Activated naive CD4-positive, alpha-beta T cell treated with anti-CD3 and anti-CD28 coated beads for 36 hours (primary cell): ENCODE results near the gene KRTAP12-2. TPM values are rescaled to one million over a fixed set of nuclear protein-coding genes. Genes with fewer than 3 reads are reported as not detected.

Source experiments
- CTCF ChIA-PET: fragments of 350-600 bp; sonication (Branson Sonifier 250); formaldehyde crosslinking; loops from one replicate; lab custom pipeline; 2021; ENCODE audit warnings: antibody characterized with exemption; lab: Charles Lee
- DNase-seq: peaks from one replicate; pipeline ENCODE4 v3.0.0-alpha.2; 2020
- H3K27ac Mint-ChIP-seq: one replicate; pipeline ENCODE4 v1.8.0; 2021; ENCODE audit warnings: mild to moderate bottlenecking, mixed read lengths
- H3K27me3 Mint-ChIP-seq: one replicate; pipeline ENCODE4 v1.8.0; 2021; ENCODE audit warnings: low read depth, mixed read lengths
- H3K36me3 Mint-ChIP-seq: one replicate; pipeline ENCODE4 v1.8.0; 2021; ENCODE audit warnings: low read depth, mixed read lengths
- H3K4me1 Mint-ChIP-seq: one replicate; pipeline ENCODE4 v1.8.0; 2021; ENCODE audit warnings: low read depth, mixed read lengths
- H3K4me3 Mint-ChIP-seq: one replicate; pipeline ENCODE4 v1.8.0; 2021; ENCODE audit warnings: mild to moderate bottlenecking, moderate library complexity, mixed read lengths
- H3K9me3 Mint-ChIP-seq: one replicate; pipeline ENCODE4 v1.8.0; 2021; ENCODE audit warnings: mixed read lengths
- intact Hi-C: fragments of 100-400 bp; cut with micrococcal nuclease; formaldehyde crosslinking; loops from one replicate; pipeline ENCODE4 v1.15.1; 2023
- total RNA-seq, 2 experiments: library from RNA; stranded (reverse); gene quantifications; one replicate each; pipeline ENCODE4 v1.2.3, GENCODE V29; 2021

The KRTAP12-2 gene
- total RNA-seq, 2 experiments from 2014 or later = not detected

DNA sequence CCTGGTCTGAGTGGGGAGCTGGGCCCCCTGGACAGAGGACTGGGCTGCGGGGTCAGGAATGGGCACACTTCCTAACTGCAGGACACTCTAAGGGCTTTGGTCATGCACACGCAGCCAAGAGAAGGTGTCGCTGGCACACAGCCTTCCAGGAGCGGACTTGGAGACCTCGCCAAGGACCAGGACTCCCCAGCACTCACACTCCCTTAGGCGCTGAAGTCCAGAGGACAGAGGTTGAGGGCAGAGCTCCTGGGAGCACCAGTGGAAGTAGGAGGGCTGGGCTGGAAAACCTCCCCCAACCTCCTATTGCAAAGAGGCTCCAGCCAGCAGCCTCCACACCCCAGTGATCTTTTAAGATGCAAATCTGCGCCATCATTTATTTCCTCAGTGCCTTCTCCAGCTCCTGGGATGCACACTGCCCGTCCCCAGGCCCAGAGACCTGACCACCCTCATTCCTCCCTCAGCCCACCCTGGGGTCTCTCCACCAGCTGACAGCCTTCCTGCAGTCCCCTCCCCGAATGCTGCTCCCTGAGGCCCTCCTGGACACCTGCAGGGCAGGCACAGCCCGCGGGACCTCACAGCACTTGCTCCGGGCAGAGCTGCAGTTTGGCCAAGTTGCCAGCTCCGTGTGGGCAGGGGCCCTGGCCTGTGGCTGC is 41.6 kb upstream of the KRTAP12-2 start:
- DNase-seq = no peak
- H3K27ac Mint-ChIP-seq = no peak overlapping the region
- intact Hi-C loops = no loop called here

DNA sequence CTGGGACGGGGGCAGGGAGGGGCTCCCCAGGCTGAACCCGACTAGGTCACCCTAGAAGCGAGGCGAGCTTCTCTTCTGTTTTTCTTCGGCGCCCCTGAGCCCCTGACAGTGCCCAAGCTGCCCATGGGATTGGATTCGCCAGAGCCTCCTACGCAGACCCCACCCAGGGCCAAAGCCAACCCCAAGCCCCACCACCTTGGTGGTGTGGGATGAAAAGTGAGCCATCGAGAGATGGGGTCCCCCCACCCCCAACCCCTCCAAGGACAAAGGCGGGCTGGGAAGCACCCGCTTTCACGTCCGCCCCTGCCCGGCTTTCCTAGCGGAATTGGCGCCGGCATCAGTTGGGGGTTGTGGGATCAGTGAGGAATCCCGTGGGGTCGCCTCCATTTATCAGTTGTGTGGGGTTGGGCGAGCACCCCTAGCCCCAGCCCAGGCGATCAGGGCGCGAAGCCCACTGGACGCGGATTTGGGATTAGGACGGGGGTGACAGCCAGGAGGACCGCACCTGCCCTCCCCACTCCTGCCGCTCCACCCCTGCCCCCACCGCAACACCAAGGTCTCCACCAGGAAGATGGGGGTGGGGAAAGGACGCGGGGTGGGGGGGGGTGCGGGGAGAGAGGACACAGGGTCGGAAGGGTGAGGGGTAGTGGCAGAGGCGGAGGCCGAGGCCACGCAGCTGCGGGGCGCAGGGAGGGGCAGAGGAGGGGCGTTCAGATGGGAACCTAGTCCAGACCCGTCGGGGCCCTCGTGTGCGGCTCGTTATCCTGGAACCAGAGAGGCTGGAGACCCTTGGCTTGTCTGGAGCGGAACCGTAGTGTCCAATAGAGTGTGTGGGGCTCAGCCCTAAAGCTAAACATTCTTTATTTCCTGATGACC is 40.2 kb upstream of the KRTAP12-2 start:
- CTCF ChIA-PET = no interaction called here

More for the DNA sequence above, 41.6 kb upstream of the KRTAP12-2 start:
- H3K27me3 Mint-ChIP-seq = peaks cover 82% of the 10 kb centered on the region
- H3K9me3 Mint-ChIP-seq = peaks cover 8% of the 10 kb centered on the region
- H3K4me1 Mint-ChIP-seq = peaks cover 37% of the 10 kb centered on the region
- H3K36me3 Mint-ChIP-seq = peaks cover 8% of the 10 kb centered on the region
- CTCF ChIA-PET = no interaction called here
- no peak overlapping the region for H3K4me3 Mint-ChIP-seq

DNA sequence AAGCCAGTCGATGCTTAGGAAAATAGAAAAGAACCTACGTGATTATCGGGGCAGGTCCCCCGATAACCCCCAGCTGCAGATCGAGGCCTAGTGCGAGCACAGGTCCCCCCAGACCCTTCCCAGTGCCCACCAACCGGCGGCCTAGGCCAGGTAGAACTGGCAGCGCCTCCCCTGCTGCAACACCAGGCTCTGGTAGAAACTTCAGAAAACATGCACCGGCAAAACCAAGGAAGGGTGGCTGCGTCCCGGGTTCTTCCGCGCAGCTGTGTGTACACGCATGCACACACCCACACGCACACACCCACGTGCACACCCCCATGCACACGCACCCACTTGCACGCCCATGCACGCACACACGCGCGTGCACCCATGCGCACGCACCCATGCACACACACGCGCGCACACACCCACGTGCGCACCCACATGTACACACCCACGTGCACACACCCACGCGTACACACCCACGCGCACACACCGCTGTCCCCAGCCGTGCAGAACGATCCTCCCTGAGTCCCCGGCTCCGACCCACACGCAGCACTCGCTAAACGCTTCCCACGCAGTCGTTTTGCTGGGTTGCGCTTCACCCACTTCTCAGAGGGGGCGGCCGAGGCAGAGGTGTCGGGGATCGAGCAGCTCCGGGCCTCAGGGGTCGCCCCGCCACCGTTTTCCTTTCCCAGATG is 39.4 kb upstream of the KRTAP12-2 start:
- intact Hi-C loops = no loop called here
- peaks cover 35% of the 10 kb centered on the region for H3K4me1 Mint-ChIP-seq
- no peak overlapping the region for H3K4me3 Mint-ChIP-seq
- no peak for DNase-seq
- peaks cover 8% of the 10 kb centered on the region for H3K9me3 Mint-ChIP-seq
- CTCF ChIA-PET = no interaction called here
- H3K27me3 Mint-ChIP-seq = peaks cover 81% of the 10 kb centered on the region
- no peak overlapping the region for H3K27ac Mint-ChIP-seq
- peaks cover 8% of the 10 kb centered on the region for H3K36me3 Mint-ChIP-seq

More for the DNA sequence above, 40.2 kb upstream of the KRTAP12-2 start:
- no peak overlapping the region for H3K27ac Mint-ChIP-seq
- peaks cover 8% of the 10 kb centered on the region for H3K36me3 Mint-ChIP-seq
- H3K4me3 Mint-ChIP-seq = no peak overlapping the region
- no peak for DNase-seq
- peaks cover 8% of the 10 kb centered on the region for H3K9me3 Mint-ChIP-seq
- intact Hi-C loops = no loop called here
- peaks cover 37% of the 10 kb centered on the region for H3K4me1 Mint-ChIP-seq
- peaks cover 81% of the 10 kb centered on the region for H3K27me3 Mint-ChIP-seq

DNA sequence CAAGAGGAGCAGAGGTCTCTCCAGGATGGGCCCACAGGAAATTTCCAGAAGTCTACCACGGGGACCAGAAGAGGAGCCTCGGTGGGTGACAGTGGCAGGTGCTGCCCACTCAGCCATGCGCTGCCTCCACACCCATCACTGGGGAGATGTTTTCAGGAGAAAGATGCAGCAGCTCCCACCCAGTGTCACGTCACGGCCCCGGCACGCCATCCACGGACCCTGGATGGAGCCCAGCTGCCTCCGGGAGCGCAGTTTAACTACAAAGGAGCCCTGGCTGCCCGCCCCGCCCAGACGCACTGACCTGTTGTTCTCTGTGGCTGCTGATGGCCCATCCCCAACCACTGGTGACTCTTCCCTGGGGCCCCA is 37.9 kb upstream of the KRTAP12-2 start:
- DNase-seq = no peak
- CTCF ChIA-PET = interaction anchor here (0.6 kb wide), 1 partner anchor 256 kb away, joined by 3 read pairs; no protein-coding TSS in a partner anchor
- H3K4me1 Mint-ChIP-seq = peaks cover 22% of the 10 kb centered on the region
- intact Hi-C loops = no loop called here
- no peak overlapping the region for H3K4me3 Mint-ChIP-seq
- H3K9me3 Mint-ChIP-seq = peaks cover 8% of the 10 kb centered on the region
- H3K27me3 Mint-ChIP-seq = peaks cover 74% of the 10 kb centered on the region
- H3K27ac Mint-ChIP-seq = no peak overlapping the region
- H3K36me3 Mint-ChIP-seq = peaks cover 8% of the 10 kb centered on the region

DNA sequence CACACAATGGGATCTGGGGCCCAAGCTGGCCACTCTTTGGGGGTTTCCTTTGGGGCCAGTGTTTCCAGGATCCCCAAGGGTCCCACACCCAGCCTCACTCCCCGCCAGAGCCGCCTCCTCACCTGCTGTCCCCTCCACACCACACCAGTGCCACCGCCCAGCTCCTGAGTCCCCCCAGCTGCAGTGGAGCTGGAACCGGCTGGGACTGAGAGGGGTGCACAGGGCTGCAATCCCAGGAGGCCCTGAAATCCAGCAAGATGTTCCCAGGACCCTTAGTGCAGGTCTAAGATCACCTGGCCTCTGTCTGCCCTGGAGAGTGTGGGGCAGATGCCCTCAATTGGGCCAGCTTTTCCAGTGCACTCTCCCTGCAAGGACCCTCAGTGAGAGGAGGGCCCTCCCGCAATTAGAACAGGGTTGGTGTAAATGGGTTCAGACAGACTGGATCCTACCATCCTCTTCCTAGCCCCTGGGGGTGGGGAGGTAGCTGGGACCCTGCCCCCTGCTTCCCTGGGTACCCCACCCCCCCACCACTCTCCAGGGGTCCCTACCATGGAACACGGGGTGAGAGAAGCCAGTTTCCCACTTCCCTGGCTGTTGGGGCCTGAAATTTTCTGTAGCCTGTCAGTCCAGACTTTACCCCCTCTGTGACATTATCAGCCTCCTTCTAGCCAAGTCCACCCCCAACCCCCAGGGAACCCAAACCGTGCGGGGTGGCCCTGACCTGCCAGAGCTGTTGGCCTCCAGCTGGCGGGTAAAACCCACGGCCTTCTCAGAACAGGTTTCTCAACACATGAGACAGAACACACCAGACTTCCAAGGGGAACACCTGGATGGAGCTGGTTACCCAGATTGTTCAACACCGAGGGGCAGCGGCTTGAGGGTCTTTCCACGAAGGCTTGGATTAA is 37.3 kb upstream of the KRTAP12-2 start:
- Mint-ChIP-seq H3K36me3 (peaks cover 8% of the 10 kb centered on the region), H3K9me3 (peaks cover 8% of the 10 kb centered on the region), H3K27ac (no peak overlapping the region), H3K4me1 (peaks cover 15% of the 10 kb centered on the region), H3K4me3 (no peak overlapping the region), H3K27me3 (peaks cover 71% of the 10 kb centered on the region)
- intact Hi-C loops = no loop called here
- DNase-seq = no peak
- CTCF ChIA-PET = interaction anchor here (0.9 kb wide), 1 partner anchor 23 kb away, joined by 3 read pairs; no protein-coding TSS in a partner anchor

DNA sequence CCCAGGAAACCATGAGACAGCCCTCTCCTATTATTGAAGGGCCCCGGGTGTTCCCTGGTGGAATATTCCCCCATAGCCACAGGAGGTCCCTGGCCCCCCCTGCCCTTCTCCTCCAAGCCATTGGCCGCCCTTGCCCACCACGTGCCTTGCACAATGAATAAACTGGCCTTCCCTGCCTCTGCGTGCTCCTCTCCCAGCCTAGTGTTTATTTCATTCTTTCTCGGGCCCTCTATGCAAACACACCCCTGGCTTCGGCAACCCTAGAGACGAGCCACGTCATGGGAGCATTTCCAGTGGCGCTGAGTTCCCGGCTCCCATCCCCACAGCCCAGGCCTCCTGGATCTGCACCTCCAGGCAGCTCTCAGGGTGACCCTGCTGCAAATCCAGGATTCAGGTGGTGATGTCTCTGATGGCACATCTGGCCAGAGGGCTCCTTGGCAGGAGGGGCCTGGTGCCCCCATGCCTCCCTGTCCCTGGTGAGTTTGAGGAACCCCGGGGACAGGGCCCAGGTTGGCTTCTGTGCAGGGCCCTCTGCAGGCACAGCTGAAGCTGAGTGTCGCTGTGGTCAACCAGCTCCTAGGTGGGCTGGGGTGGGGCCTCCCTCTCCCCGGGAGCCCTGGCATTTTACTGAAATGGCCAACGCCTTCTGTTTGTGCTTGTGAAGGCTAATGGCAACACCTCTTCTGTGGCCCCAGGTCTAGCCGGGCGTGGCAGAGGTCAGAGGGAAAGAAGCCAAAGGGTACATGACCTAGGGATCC is 36.4 kb upstream of the KRTAP12-2 start:
- H3K4me3 Mint-ChIP-seq = no peak overlapping the region
- H3K36me3 Mint-ChIP-seq = peaks cover 8% of the 10 kb centered on the region
- H3K9me3 Mint-ChIP-seq = peaks cover 8% of the 10 kb centered on the region
- DNase-seq = no peak
- intact Hi-C loops = no loop called here
- H3K4me1 Mint-ChIP-seq = peaks cover 9% of the 10 kb centered on the region
- CTCF ChIA-PET = interaction anchor here (0.9 kb wide), 1 partner anchor 23 kb away, joined by 3 read pairs; no protein-coding TSS in a partner anchor
- peaks cover 71% of the 10 kb centered on the region for H3K27me3 Mint-ChIP-seq
- H3K27ac Mint-ChIP-seq = no peak overlapping the region

DNA sequence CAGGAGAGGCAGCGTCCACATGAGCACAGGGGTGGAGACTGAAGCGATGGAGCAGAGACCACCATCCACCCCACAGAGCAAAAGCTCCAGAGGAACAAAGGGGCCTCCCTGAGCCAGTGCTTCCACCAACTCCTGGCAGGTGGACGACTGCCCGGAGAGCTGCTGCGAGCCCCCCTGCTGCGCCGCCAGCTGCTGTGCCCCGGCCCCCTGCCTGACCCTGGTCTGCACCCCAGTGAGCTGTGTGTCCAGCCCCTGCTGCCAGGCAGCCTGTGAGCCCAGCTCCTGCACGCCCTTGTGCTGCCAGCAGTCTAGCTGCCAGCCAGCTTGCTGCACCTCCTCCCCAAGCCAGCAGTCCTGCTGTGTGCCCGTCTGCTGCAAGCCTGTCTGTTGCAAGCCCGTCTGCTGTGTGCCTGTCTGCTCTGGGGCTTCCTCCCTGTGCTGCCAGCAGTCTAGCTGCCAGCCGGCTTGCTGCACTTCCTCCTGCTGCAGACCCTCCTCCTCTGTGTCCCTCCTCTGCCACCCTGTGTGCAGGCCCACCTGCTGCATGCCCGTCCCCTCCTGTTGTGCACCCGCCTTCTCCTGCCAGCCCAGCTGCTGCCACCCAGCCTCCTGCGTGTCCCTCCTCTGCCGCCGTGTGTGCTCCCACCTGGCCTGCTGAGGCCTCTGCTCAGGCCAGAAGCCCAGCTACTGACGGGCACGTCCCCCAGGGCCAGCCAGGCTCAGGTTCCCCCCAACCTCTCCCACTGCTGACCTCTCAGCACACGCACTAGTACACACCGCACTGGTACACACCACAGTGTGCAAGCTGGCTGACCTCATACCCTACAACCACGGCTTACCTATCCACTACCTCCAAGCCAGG is 35.6 kb upstream of the KRTAP12-2 start:
- Mint-ChIP-seq H3K36me3 (peaks cover 8% of the 10 kb centered on the region), H3K9me3 (peaks cover 8% of the 10 kb centered on the region), H3K4me3 (no peak overlapping the region), H3K27ac (no peak overlapping the region), H3K27me3 (peaks cover 71% of the 10 kb centered on the region), H3K4me1 (peaks cover 6% of the 10 kb centered on the region)
- DNase-seq = no peak
- CTCF ChIA-PET = no interaction called here
- intact Hi-C loops = no loop called here

DNA sequence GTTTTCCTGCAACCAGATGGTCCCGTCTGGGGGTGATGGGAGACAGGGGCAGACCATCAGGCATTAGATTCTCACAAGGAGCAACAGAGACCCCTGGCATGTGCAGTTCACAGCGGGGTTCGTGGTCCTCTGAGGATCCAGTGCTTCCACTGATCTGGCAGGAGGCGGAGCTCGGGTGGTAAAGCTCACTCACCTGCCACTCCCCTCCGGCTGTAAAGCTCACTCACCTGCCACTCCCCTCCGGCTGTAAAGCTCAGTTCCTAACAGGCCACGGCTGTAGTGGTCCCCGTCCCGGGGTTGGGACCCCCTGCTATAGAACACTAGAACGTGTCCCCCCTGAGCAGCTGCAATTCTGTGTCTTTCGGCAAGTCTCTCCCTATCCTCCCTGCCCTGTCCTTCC is 34.8 kb upstream of the KRTAP12-2 start:
- peaks cover 69% of the 10 kb centered on the region for H3K27me3 Mint-ChIP-seq

DNA sequence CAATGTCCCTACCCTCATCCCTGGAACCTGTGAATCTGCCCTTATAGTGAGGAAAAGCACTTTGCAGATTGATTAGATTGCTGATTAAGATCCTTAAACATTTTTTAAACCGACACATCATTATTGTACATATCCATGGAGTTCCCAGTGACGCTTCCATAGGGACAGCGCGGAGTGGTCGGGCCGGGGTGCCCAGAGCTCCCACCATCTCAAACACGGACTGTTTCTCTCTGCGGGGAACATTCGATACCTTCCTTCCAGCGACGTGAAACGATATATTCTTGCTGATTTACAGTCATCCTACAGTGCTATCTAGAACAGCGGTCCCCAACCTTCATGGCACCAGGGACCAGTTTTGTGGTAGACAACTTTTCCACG is 34.3 kb upstream of the KRTAP12-2 start:
- Mint-ChIP-seq H3K36me3 (peaks cover 4% of the 10 kb centered on the region), H3K27me3 (peaks cover 63% of the 10 kb centered on the region), H3K4me1 (peaks cover 3% of the 10 kb centered on the region), H3K27ac (no peak overlapping the region), H3K4me3 (no peak overlapping the region), H3K9me3 (peaks cover 7% of the 10 kb centered on the region)
- intact Hi-C loops = no loop called here
- no peak for DNase-seq
- CTCF ChIA-PET = no interaction called here

More for the DNA sequence above, 34.8 kb upstream of the KRTAP12-2 start:
- Mint-ChIP-seq H3K36me3 (peaks cover 8% of the 10 kb centered on the region), H3K27ac (no peak overlapping the region), H3K4me1 (peaks cover 6% of the 10 kb centered on the region), H3K4me3 (no peak overlapping the region), H3K9me3 (peaks cover 8% of the 10 kb centered on the region)
- intact Hi-C loops = no loop called here
- no peak for DNase-seq
- CTCF ChIA-PET = no interaction called here

DNA sequence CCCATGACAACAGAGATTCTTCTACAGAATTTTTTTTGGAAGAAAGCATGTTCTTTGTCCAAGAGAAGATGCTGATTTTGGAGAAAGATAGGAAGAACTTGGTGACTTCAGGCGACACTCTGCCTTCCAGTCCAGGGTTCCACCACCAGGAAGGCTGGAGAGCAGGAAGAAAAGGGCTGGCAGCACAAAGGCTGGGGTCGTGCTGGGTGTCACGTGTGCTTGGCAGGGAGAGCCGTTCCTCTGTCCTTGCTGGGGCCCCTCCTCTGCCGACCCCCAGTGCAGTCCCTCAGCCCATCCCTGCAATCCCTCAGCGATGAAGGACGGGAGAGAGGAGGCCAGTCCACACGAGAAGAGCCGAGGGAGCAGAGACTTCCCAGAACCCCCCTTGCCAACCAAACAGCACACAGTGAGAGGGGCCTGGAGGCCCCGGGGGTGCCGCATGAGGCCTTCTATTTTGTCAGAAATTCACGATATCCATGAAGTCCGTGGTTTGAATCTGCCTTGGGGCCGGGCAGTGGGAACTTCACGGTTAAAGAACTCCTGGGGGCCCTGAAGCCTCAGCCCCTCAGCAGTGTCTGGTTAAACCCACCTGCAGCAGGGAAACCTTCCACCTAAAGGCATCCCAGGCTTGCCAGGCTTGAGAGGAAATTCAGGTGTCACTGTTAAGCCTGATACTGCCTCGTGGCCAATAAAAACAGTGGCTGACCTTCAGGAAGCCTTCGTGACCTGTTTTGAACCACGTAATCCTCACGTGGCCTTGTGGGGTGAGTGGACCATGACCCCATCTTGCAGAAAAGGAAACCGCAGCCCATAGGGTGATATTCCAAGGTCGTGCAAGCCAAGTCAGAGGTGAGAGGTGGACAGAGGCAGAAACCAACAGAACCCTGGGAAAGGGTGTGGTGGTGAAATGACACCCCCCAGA is 33.6 kb upstream of the KRTAP12-2 start:
- CTCF ChIA-PET = no interaction called here
- no peak for DNase-seq
- H3K4me1 Mint-ChIP-seq = no peaks in the 10 kb centered on the region
- intact Hi-C loops = no loop called here
- no peak overlapping the region for H3K4me3 Mint-ChIP-seq
- no peak overlapping the region for H3K27ac Mint-ChIP-seq
- H3K36me3 Mint-ChIP-seq = no peaks in the 10 kb centered on the region
- peaks cover 2% of the 10 kb centered on the region for H3K9me3 Mint-ChIP-seq
- peaks cover 58% of the 10 kb centered on the region for H3K27me3 Mint-ChIP-seq
